SH-SY5Y (cell line): Measurements from ENCODE around the gene PPP2R2B.

ENCODE experiments used
- GATA2 ChIP-seq: IDR thresholded peaks from 2 replicates; pipeline ENCODE4 v1.6.1; 2011; ENCODE audit warnings: mild to moderate bottlenecking, low read depth, low read length
- GATA3 ChIP-seq: IDR thresholded peaks from 2 replicates; pipeline ENCODE4 v1.6.1; 2011; ENCODE audit warnings: low read depth, mild to moderate bottlenecking, low read length, moderate library complexity

- TF ChIP-seq GATA3 (no peak), GATA2 (no peak)
These were observed 80.9 kb downstream of the PPP2R2B start for GRCh38 chr5:146797658-146798057.
